OCI-LY1 (cell line): ENCODE results near the gene DDX3X.

ENCODE experiments used
- H2AFZ ChIP-seq: fragments of 200-600 bp; sonication (generic), shearing (Covaris generic); 2 replicates; pipeline ENCODE4 v1.6.0; 2014; ENCODE audit warnings: antibody characterized with exemption, mild to moderate bottlenecking, low read length
- H3F3A ChIP-seq: fragments of 200-600 bp; sonication (generic), shearing (Covaris generic); 2 replicates; pipeline ENCODE4 v1.6.0; 2014; ENCODE audit warnings: mild to moderate bottlenecking, antibody characterized with exemption, low read length, moderate library complexity; ENCODE audit not compliant: insufficient read depth
- H3K27ac ChIP-seq: fragments of 200-600 bp; sonication (generic); 2 replicates; pipeline ENCODE4 v1.5.1; 2014; ENCODE audit warnings: low read length, mixed run types, mild to moderate bottlenecking, low read depth; ENCODE audit not compliant: poor library complexity, severe bottlenecking
- H3K27me3 ChIP-seq: fragments of 200-600 bp; sonication (generic); 2 replicates; pipeline ENCODE4 v1.6.0; 2014; ENCODE audit warnings: antibody characterized with exemption, mild to moderate bottlenecking, low read length, moderate library complexity; ENCODE audit not compliant: insufficient read depth
- H3K36me3 ChIP-seq: fragments of 200-600 bp; sonication (generic); 2 replicates; pipeline ENCODE4 v1.6.1; 2014; ENCODE audit warnings: mild to moderate bottlenecking, antibody characterized with exemption, low read length, moderate library complexity, mixed read lengths; ENCODE audit not compliant: insufficient read depth
- H3K4me1 ChIP-seq: fragments of 200-600 bp; sonication (generic); 2 replicates; pipeline ENCODE4 v1.5.1; 2014; ENCODE audit warnings: mild to moderate bottlenecking, low read length, moderate library complexity; ENCODE audit not compliant: insufficient read depth, severe bottlenecking
- H3K4me2 ChIP-seq: fragments of 200-600 bp; sonication (generic), shearing (Covaris generic); 2 replicates; pipeline ENCODE4 v1.6.1; 2014; ENCODE audit warnings: low read length
- H3K4me3 ChIP-seq: fragments of 200-600 bp; sonication (generic); 2 replicates; pipeline ENCODE4 v1.5.1; 2014; ENCODE audit warnings: low read length, low read depth, mild to moderate bottlenecking, mixed read lengths; ENCODE audit not compliant: poor library complexity, severe bottlenecking
- H3K79me2 ChIP-seq: fragments of 200-600 bp; shearing (Covaris generic); 2 replicates; pipeline ENCODE4 v1.6.1; 2016; ENCODE audit warnings: mixed run types, low read length, mixed read lengths; ENCODE audit not compliant: insufficient read depth
- H3K9ac ChIP-seq: fragments of 200-600 bp; sonication (generic), shearing (Covaris generic); 2 replicates; pipeline ENCODE4 v1.6.1; 2014; ENCODE audit warnings: mild to moderate bottlenecking, low read length, mixed read lengths
- H3K9me2 ChIP-seq: fragments of 200-600 bp; sonication (generic), shearing (Covaris generic); 2 replicates; pipeline ENCODE4 v1.6.1; 2014; ENCODE audit warnings: low read depth, mild to moderate bottlenecking, low read length, mixed read lengths
- H3K9me3 ChIP-seq: fragments of 200-600 bp; shearing (Covaris generic); 2 replicates; pipeline ENCODE4 v1.6.1; 2014; ENCODE audit warnings: low read length, mixed read lengths
- H4K20me1 ChIP-seq: fragments of 200-600 bp; sonication (generic), shearing (Covaris generic); 2 replicates; pipeline ENCODE4 v1.6.0; 2016; ENCODE audit warnings: mild to moderate bottlenecking, low read length; ENCODE audit not compliant: insufficient read depth
- CTCF ChIP-seq: fragments of 200-600 bp; sonication (generic), shearing (Covaris generic); IDR thresholded peaks from 2 replicates; pipeline ENCODE4 v1.5.1; 2017; ENCODE audit warnings: mild to moderate bottlenecking, antibody characterized with exemption, low read length, moderate library complexity, mixed read lengths
- EZH2 ChIP-seq: fragments of 200-600 bp; sonication (generic), shearing (Covaris generic); IDR thresholded peaks from 2 replicates; pipeline ENCODE4 v1.8.0; 2017; ENCODE audit warnings: borderline replicate concordance, mixed run types, mild to moderate bottlenecking, antibody characterized with exemption, low read length, moderate library complexity, mixed read lengths

DDX3X gene

DNA sequence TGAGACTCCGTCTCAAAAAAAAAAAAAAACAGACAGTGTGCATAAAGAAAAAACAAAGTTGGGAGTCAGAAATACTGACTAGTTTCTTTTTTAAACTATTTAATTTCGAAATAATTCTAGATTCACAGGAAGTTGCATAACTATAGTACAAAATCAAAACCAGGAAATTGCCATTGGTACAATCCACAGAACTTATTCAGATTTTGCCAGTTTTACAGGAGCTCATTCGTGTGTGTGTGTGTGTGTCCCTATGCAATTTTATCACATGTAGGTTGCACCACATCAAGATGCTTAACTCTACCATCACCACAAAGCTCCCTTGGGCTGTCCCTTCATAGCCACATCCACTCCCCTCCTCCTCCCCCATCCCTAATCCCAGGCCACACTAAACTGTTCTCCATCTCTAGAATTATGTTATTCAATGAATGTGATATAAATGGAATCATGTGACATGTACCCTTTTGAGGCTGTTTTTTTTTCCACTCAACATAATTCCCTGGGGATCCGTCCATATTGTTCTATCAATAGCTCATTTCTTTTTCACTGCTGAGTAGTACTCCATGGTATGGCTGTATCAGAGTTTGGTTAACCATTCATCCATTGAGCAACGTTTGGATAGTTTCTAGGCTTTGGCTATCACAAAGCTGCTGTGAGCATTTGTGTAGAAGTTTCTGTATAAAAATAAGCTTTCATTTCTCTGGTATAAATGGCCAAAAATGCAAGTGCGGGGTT is 16.3 kb upstream of the DDX3X start:
- Histone ChIP-seq H3K27ac (no peak overlapping the region), H3K9me3 (no peaks in the 10 kb centered on the region), H3K36me3 (no peaks in the 10 kb centered on the region), H3K4me2 (no peak overlapping the region), H3F3A (no peaks in the 10 kb centered on the region), H3K27me3 (no peaks in the 10 kb centered on the region), H3K9me2 (no peaks in the 10 kb centered on the region), H3K9ac (no peak overlapping the region), H4K20me1 (no peaks in the 10 kb centered on the region), H3K4me3 (no peak overlapping the region), H3K79me2 (no peaks in the 10 kb centered on the region), H3K4me1 (no peaks in the 10 kb centered on the region), H2AFZ (no peak overlapping the region)
- TF ChIP-seq CTCF = no peak
- no peak for TF ChIP-seq EZH2

DNA sequence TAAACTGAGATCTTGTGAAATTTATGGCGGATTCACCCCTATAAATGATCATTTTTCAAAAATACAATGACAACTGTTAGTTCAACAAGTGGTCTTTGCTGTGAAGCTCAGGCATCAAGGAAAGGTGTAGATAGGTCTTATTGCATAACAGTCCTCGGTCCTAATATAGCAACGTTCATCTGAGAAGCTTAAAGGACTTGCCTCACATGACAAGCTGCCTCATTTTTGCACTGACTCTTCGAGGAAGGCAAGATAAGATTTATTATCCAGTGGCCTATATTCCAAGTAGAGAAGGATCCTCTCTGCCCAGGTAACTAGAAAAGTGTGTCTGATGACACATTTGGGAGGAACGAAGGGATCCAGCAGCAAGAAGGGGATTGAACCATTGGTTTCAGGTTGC is 13.6 kb upstream of the DDX3X start:
- no peaks in the 10 kb centered on the region for H4K20me1 ChIP-seq
- H3K9ac ChIP-seq = no peak overlapping the region
- no peak for TF ChIP-seq CTCF
- no peak for TF ChIP-seq EZH2
- H3K27me3 ChIP-seq = no peaks in the 10 kb centered on the region
- H3K79me2 ChIP-seq = no peaks in the 10 kb centered on the region
- no peaks in the 10 kb centered on the region for H3K4me1 ChIP-seq
- no peak overlapping the region for H3K4me2 ChIP-seq
- no peaks in the 10 kb centered on the region for H3F3A ChIP-seq
- H3K27ac ChIP-seq = no peak overlapping the region
- no peak overlapping the region for H3K4me3 ChIP-seq
- no peaks in the 10 kb centered on the region for H3K9me3 ChIP-seq
- no peaks in the 10 kb centered on the region for H3K36me3 ChIP-seq
- H2AFZ ChIP-seq = no peak overlapping the region
- H3K9me2 ChIP-seq = no peaks in the 10 kb centered on the region

DNA sequence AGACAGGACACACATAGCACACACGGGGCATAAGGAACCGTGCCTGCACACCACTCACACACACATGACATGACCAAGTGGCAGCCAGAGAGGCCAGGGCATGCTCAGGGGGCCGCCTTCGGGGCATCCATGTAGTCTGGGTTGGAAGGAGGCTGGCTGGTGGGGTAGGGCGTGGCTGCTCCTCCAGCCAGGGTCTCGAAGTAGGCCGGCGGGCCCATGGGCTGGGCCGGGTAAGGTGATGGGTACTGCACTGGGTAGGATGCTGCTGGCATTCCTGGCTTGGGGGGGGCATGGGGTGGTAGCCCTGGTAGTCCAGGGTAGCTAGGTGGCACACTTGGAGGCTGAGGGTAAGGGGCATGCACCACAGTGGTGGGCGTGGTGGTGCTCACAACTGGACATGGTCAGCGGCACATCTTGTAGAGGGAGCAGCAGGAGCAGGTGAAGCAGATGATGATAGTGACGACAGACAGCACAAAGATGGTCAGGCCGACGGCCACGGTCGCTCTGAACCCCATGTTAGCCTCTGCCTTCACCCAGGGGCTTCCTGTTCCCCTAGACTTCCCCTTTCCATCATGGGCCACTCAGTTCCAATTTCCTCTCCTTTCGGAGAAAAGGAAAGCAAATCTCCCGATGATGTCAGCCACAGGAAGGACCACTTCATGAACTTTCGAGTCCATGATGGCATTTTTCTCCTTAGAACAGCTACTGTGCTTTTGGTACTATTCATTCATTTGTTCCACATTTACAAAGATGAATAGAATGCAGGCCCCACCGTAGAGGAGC is 10.9 kb upstream of the DDX3X start:
- no peak overlapping the region for H3K4me2 ChIP-seq
- H3K9me2 ChIP-seq = no peaks in the 10 kb centered on the region
- no peaks in the 10 kb centered on the region for H3K9me3 ChIP-seq
- no peaks in the 10 kb centered on the region for H3K79me2 ChIP-seq
- TF ChIP-seq CTCF (no peak), EZH2 (no peak)
- H3K27ac ChIP-seq = no peak overlapping the region
- no peaks in the 10 kb centered on the region for H3K4me1 ChIP-seq
- H2AFZ ChIP-seq = no peak overlapping the region
- no peak overlapping the region for H3K4me3 ChIP-seq
- H3K9ac ChIP-seq = no peak overlapping the region
- H4K20me1 ChIP-seq = no peaks in the 10 kb centered on the region
- H3K27me3 ChIP-seq = no peaks in the 10 kb centered on the region
- H3F3A ChIP-seq = no peaks in the 10 kb centered on the region
- no peaks in the 10 kb centered on the region for H3K36me3 ChIP-seq
